K562 (cell line): ENCODE data around the gene UBL5. TPM values are rescaled to one million over a fixed set of nuclear protein-coding genes. Genes with fewer than 3 reads are reported as not detected.

ENCODE experiments used
- ARHGAP35 ChIP-seq: fragments of 450-650 bp; IDR thresholded peaks from 2 replicates; pipeline ENCODE4 v1.6.1; 2018; ENCODE audit not compliant: partially characterized antibody
- ATF7 ChIP-seq: fragments of 450-650 bp; IDR thresholded peaks from 2 replicates; pipeline ENCODE4 v1.7.1; 2014; ENCODE audit warnings: mild to moderate bottlenecking, moderate library complexity
- CC2D1A ChIP-seq: fragments of 450-650 bp; IDR thresholded peaks from 2 replicates; pipeline ENCODE4 v1.6.1; 2017; ENCODE audit warnings: mild to moderate bottlenecking
- CSDE1 ChIP-seq, 2 experiments: fragments of 450-650 bp; IDR thresholded peaks; 2 replicates each; pipeline ENCODE4 v1.6.1; 2016; ENCODE audit warnings: mild to moderate bottlenecking in 1 of 2
- DNMT1 ChIP-seq: fragments of 450-650 bp; IDR thresholded peaks from 2 replicates; pipeline ENCODE4 v1.6.1; 2016; ENCODE audit warnings: antibody characterized with exemption, mild to moderate bottlenecking
- ILF3 ChIP-seq: fragments of 450-650 bp; IDR thresholded peaks from 2 replicates; pipeline ENCODE4 v1.6.1; 2018; ENCODE audit warnings: antibody characterized with exemption, mild to moderate bottlenecking, moderate library complexity, borderline replicate concordance
- JUND ChIP-seq, 2 experiments: IDR thresholded peaks; 2 replicates in 1 of 2; 3 replicates in 1 of 2; pipeline ENCODE4 v1.6.1; 2011; ENCODE audit warnings: borderline replicate concordance in 2 of 2, low read depth in 2 of 2, low read length in 2 of 2, improper control_type of control experiment in 1 of 2, missing biosample characterization in 1 of 2, missing genetic modification characterization in 1 of 2, missing genetic modification reagents in 1 of 2
- KAT7 ChIP-seq: sonication (generic); formaldehyde crosslinking; IDR thresholded peaks from 2 replicates; pipeline ENCODE4 v1.8.0; 2022; ENCODE audit warnings: missing genetic modification reagents, mild to moderate bottlenecking, borderline replicate concordance
- KLF6 ChIP-seq: fragments of 250-450 bp; sonication (Bioruptor Pico); IDR thresholded peaks from 2 replicates; pipeline ENCODE4 v1.4.0; 2020; ENCODE audit warnings: mild to moderate bottlenecking, moderate library complexity, borderline replicate concordance
- MEF2D ChIP-seq: conservative IDR thresholded peaks from 2 replicates; pipeline ENCODE4 v1.6.1; 2016; ENCODE audit warnings: low read depth, missing genetic modification characterization, missing compliant biosample characterization
- NCOR1 ChIP-seq: fragments of 450-650 bp; IDR thresholded peaks from 2 replicates; pipeline ENCODE4 v1.6.1; 2016; ENCODE audit warnings: mild to moderate bottlenecking, moderate library complexity
- NRF1 ChIP-seq, 2 experiments: fragments of 450-650 bp; IDR thresholded peaks in 1 of 2; conservative IDR thresholded peaks in 1 of 2; 2 replicates each; pipeline ENCODE4 v1.6.1; 2014; ENCODE audit warnings: mild to moderate bottlenecking in 2 of 2
- POLR2A ChIP-seq: fragments of 450-650 bp; conservative IDR thresholded peaks from 2 replicates; pipeline ENCODE4 v1.6.1; 2016
- PPARD ChIP-seq: fragments of 250-450 bp; sonication (Bioruptor Pico); IDR thresholded peaks from 2 replicates; pipeline ENCODE4 v1.8.0; 2022; ENCODE audit warnings: inconsistent platforms, mild to moderate bottlenecking, moderate library complexity
- RAD21 ChIP-seq, 2 experiments: fragments of 250-450 bp in 1 of 2; fragments of 450-650 bp in 1 of 2; sonication (Bioruptor Pico) in 1 of 2; formaldehyde crosslinking in 1 of 2; IDR thresholded peaks in 1 of 2; conservative IDR thresholded peaks in 1 of 2; 2 replicates each; pipeline versions ENCODE4 v1.4.0 to v1.8.0; 2020 to 2022; ENCODE audit warnings: mild to moderate bottlenecking in 2 of 2, moderate library complexity in 1 of 2
- RBM25 ChIP-seq: fragments of 200-400 bp; formaldehyde crosslinking; IDR thresholded peaks from 2 replicates; pipeline ENCODE4 v1.6.1; 2018; ENCODE audit warnings: low read length, low read depth, moderate library complexity; ENCODE audit not compliant: severe bottlenecking
- RBM39 ChIP-seq: fragments of 200-400 bp; formaldehyde crosslinking; optimal IDR thresholded peaks from 2 replicates; pipeline ENCODE3; 2018; ENCODE audit warnings: low read depth, low read length
- RFX1 ChIP-seq: fragments of 450-650 bp; IDR thresholded peaks from 2 replicates; pipeline ENCODE4 v1.6.1; 2016; ENCODE audit warnings: mild to moderate bottlenecking, moderate library complexity
- SMAD4 ChIP-seq: fragments of 250-450 bp; sonication (Bioruptor Pico); conservative IDR thresholded peaks from 2 replicates; pipeline ENCODE4 v1.8.0; 2021; ENCODE audit warnings: inconsistent platforms, mild to moderate bottlenecking, moderate library complexity
- TEAD1 ChIP-seq, 2 experiments: fragments of 450-650 bp in 1 of 2; sonication (generic) in 1 of 2; formaldehyde crosslinking; IDR thresholded peaks; 2 replicates each; pipeline versions ENCODE4 v1.4.0 to v1.8.0; 2020 to 2022; ENCODE audit warnings: mild to moderate bottlenecking in 2 of 2, missing genetic modification reagents in 1 of 2
- TEAD4 ChIP-seq, 2 experiments: sonication (generic) in 1 of 2; formaldehyde crosslinking in 1 of 2; IDR thresholded peaks; 2 replicates each; pipeline versions ENCODE4 v1.6.1 to v1.8.0; 2012 to 2022; ENCODE audit warnings: borderline replicate concordance in 1 of 2, inconsistent platforms in 1 of 2, low read length in 1 of 2, mild to moderate bottlenecking in 1 of 2, missing genetic modification reagents in 1 of 2
- XRCC4 ChIP-seq: IDR thresholded peaks from one replicate; pipeline ENCODE4 v1.6.1; 2011; ENCODE audit not compliant: insufficient read depth, insufficient read length; ENCODE audit errors: extremely low read depth
- ZNF224 ChIP-seq: sonication (generic); formaldehyde crosslinking; IDR thresholded peaks from 2 replicates; pipeline ENCODE4 v1.8.0; 2022; ENCODE audit warnings: mild to moderate bottlenecking, missing genetic modification reagents
- ZNF24 ChIP-seq: fragments of 450-650 bp; IDR thresholded peaks from 2 replicates; pipeline ENCODE4 v1.6.1; 2016
- ZNF347 ChIP-seq: fragments of 450-650 bp; formaldehyde crosslinking; IDR thresholded peaks from 2 replicates; pipeline ENCODE4 v1.4.0; 2020; ENCODE audit warnings: low read depth, mild to moderate bottlenecking, moderate library complexity
- ZNF436 ChIP-seq: fragments of 250-450, 450-650 bp; sonication (Bioruptor Pico); formaldehyde crosslinking; IDR thresholded peaks from 2 replicates; pipeline ENCODE4 v1.7.0; 2020; ENCODE audit warnings: mild to moderate bottlenecking
- ZNF444 ChIP-seq: fragments of 250-450 bp; sonication (Bioruptor Pico); IDR thresholded peaks from 2 replicates; pipeline ENCODE4 v1.4.0; 2020; ENCODE audit warnings: mild to moderate bottlenecking, moderate library complexity
- ZNF507 ChIP-seq: conservative IDR thresholded peaks from 2 replicates; pipeline ENCODE4 v1.6.1; 2017; ENCODE audit warnings: missing genetic modification characterization, missing compliant biosample characterization
- polyA plus RNA-seq, 8 experiments: library from polyadenylated mRNA; depleted of rRNA in 4 of 8; stranded (reverse) in 5 of 8; unstranded in 3 of 8; fragments of >200 nt; fragmentation: Nextera tagmentation in 2 of 8; fragmentation: Illumina TruSeq in 1 of 8; extraction: Ambion mirVana in 2 of 8; extraction: Trizol in 1 of 8; gene quantifications; 2 replicates each; pipeline versions ENCODE4 v1.2.1 to v1.2.3, GENCODE V29; 2011 to 2014; ENCODE audit warnings: inconsistent platforms in 1 of 8, missing spikeins in 1 of 8
- total RNA-seq, 7 experiments: library from RNA; depleted of rRNA in 6 of 7; stranded (reverse); fragments of >200 nt in 6 of 7; fragmentation: Illumina TruSeq in 2 of 7; extraction: Trizol in 2 of 7; gene quantifications; 2 replicates each; pipeline versions ENCODE4 v1.2.1 to v1.2.3, GENCODE V29; 2011 to 2021; ENCODE audit warnings: low replicate concordance in 1 of 7
- TF ChIP-seq, protein P1 (sequence below): fragments of 450-650 bp; formaldehyde crosslinking; IDR thresholded peaks from 2 replicates; pipeline ENCODE4 v1.4.0; 2020; ENCODE audit warnings: mild to moderate bottlenecking, moderate library complexity

UBL5 gene
- total and polyA plus RNA-seq, 9 of the 15 experiments (the other 6 are each of a cell fraction or from before 2014, with no cell fraction given), result 410 to 1,266 (median 613) TPM

DNA sequence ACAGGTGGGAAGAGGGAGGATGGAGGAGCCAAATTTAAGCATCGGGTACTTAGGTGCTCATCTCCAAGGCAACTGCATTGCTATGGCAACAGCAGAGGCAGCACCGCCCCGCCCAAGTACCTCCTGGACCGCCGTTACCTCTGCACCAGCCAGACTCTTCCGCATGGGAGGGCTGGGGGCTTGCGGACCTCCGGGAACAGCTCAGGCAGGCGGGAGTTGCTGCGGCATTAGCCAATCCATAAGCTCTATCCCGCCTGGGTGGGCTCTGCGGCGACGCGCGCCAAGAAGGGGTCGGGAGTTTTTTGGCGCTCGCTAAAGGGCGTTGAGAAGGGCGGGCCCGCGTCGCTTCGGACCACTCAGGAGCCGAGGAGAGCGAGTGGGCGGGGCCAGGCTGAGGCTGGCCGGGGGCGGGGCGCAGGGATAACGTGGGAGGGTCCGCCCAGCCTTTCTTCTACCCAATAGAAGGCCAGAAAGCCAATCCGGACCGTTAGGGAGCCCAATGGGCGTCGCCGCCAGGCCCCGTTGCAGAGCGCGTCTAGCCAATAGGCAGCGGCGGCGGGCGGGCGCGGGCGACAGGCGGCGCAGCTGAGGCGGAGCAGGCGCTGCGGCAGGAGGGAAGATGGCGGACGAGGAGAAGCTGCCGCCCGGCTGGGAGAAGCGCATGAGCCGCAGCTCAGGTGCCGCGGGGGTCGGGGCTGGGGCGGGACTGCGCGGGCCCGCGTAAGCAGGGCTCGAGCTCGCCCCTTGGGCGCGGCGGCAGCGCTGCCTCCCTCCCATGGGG lies 7.2 kb downstream of the UBL5 start, which contains the start of gene PIN1 (continued):
- no peak for TF ChIP-seq TEAD4 (IDR thresholded peaks at IDR 0.05; ENCODE audit: low read length)
- no peak for TF ChIP-seq TEAD4 (CRISPR knock-in tag; IDR thresholded peaks at IDR 0.05; ENCODE audit: borderline replicate concordance)
- peak; percentile 13; the same call in 1 of the 2 replicates for TF ChIP-seq CC2D1A
- TF ChIP-seq, protein P1, sequence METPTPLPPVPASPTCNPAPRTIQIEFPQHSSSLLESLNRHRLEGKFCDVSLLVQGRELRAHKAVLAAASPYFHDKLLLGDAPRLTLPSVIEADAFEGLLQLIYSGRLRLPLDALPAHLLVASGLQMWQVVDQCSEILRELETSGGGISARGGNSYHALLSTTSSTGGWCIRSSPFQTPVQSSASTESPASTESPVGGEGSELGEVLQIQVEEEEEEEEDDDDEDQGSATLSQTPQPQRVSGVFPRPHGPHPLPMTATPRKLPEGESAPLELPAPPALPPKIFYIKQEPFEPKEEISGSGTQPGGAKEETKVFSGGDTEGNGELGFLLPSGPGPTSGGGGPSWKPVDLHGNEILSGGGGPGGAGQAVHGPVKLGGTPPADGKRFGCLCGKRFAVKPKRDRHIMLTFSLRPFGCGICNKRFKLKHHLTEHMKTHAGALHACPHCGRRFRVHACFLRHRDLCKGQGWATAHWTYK (CRISPR knock-in tag), result no peak
- no peak for TF ChIP-seq JUND (IDR thresholded peaks at IDR 0.05; ENCODE audit: borderline replicate concordance, low read depth, low read length)
- no peak for TF ChIP-seq JUND (tag; IDR thresholded peaks at IDR 0.05; ENCODE audit: borderline replicate concordance, low read depth, low read length)
- peak; percentile 19; the same call in 1 of the 2 replicates for TF ChIP-seq ILF3
- no peak for TF ChIP-seq XRCC4
- no peak; the same call in 1 of the 2 replicates for TF ChIP-seq DNMT1
- peak; percentile 18 to 78; a peak in 1 of 4 replicates for TF ChIP-seq TEAD1 (CRISPR knock-in tag; IDR thresholded peaks at IDR 0.05)
- no peak for TF ChIP-seq ZNF347 (CRISPR knock-in tag)
- peak; percentile 100 for TF ChIP-seq RFX1
- TF ChIP-seq RAD21 (CRISPR knock-in tag; conservative IDR thresholded peaks at IDR 0.05 in 1 of 2, IDR thresholded peaks at IDR 0.05 in 1 of 2), result no peak
- no peak; the same call in 1 of the 2 replicates for TF ChIP-seq KAT7 (CRISPR knock-in tag)
- no peak for TF ChIP-seq NCOR1
- no peak for TF ChIP-seq ZNF436 (CRISPR knock-in tag)
- peak; percentile 74; the same call in 1 of the 2 replicates for TF ChIP-seq POLR2A
- no peak for TF ChIP-seq ZNF444
- no peak for TF ChIP-seq MEF2D
- TF ChIP-seq ZNF224, result no peak
- TF ChIP-seq ATF7, result peak; percentile 66
- no peak for TF ChIP-seq ARHGAP35
- TF ChIP-seq KLF6, result no peak
- no peak for TF ChIP-seq PPARD (CRISPR knock-in tag)
- TF ChIP-seq NRF1 (conservative IDR thresholded peaks at IDR 0.05 in 1 of 2, IDR thresholded peaks at IDR 0.05 in 1 of 2), result peak; percentile 86 to 89
- TF ChIP-seq RBM39, result no peak
- TF ChIP-seq RBM25, result peak; percentile 100
- no peak for TF ChIP-seq SMAD4 (CRISPR knock-in tag)
- no peak for TF ChIP-seq ZNF507 (tag)
- peak in 1 of 2 experiments; percentile 100; a peak in 2 of 4 replicates for TF ChIP-seq CSDE1 (IDR thresholded peaks at IDR 0.05)
- no peak for TF ChIP-seq ZNF24
